Body of pancreas (tissue), 4 donors: ENCODE measurements around the gene STIL. TPM values are rescaled to one million over a fixed set of nuclear protein-coding genes. Genes with fewer than 3 reads are reported as not detected.

ENCODE experiments used
- ATAC-seq: fragments of 150-250 bp; one replicate; pipeline ENCODE4 v1.9.1; 2016
- DNase-seq, 4 donors: peaks; one replicate each; pipeline ENCODE4 v3.0.0-alpha.2; 2019
- H3K27ac ChIP-seq, 4 donors: fragments of 200-600 bp; sonication (generic); 1 replicate in 3 of 4; 2 replicates in 1 of 4; pipeline versions ENCODE4 v1.5.1 to v1.6.1; 2016 to 2019; ENCODE audit warnings: mild to moderate bottlenecking in 1 of 4, mixed read lengths in 1 of 4, moderate library complexity in 1 of 4
- H3K27me3 ChIP-seq, 2 donors: fragments of 200-600 bp; sonication (generic); one replicate each; pipeline ENCODE4 v1.6.0; 2016; ENCODE audit warnings: mild to moderate bottlenecking in 1 of 2
- H3K36me3 ChIP-seq, 2 donors: fragments of 200-600 bp; sonication (generic); replicated peaks in 1 of 2; 2 replicates each; pipeline ENCODE4 v1.5.1; 2016; ENCODE audit warnings: low read depth in 2 of 2; ENCODE audit not compliant: insufficient read depth in 1 of 2
- H3K4me1 ChIP-seq: fragments of 200-600 bp; sonication (generic); one replicate; pipeline ENCODE4 v1.6.0; 2016
- H3K4me3 ChIP-seq, 2 donors: fragments of 200-600 bp; sonication (generic); 1 replicate in 1 of 2; 2 replicates in 1 of 2; pipeline ENCODE4 v1.5.1; 2016 to 2019
- H3K9me3 ChIP-seq, 3 donors: fragments of 200-600 bp; sonication (generic); 1 replicate in 2 of 3; 2 replicates in 1 of 3; pipeline ENCODE4 v1.5.1; 2016
- CTCF ChIP-seq, 7 experiments: fragments of 450-650 bp in 4 of 7; fragments of 200-600 bp in 3 of 7; sonication (generic) in 3 of 7; IDR thresholded peaks; one replicate each; pipeline ENCODE4 v1.5.1; 2016 to 2019; ENCODE audit warnings: antibody characterized with exemption in 7 of 7
- POLR2A ChIP-seq, 3 donors: fragments of 450-650 bp; IDR thresholded peaks; one replicate each; pipeline ENCODE4 v1.6.1; 2016; ENCODE audit warnings: antibody characterized with exemption in 3 of 3, mild to moderate bottlenecking in 2 of 3
- WGBS, 2 donors: methylation state at CpG; one replicate each; pipeline ENCODE4 v1.1.5; 2017; 5-methylcytosine and 5-hydroxymethylcytosine counted together
- intact Hi-C: fragments of 100-400 bp; cut with DNase I; formaldehyde crosslinking; loops from one replicate; pipeline ENCODE4 v1.15.1; 2023
- total RNA-seq, 2 donors: library from RNA; depleted of rRNA; stranded (reverse); fragments of >200 nt; gene quantifications; one replicate each; pipeline ENCODE4 v1.1.0, GENCODE V29; 2016

STIL gene
- total RNA-seq, 2 donors from 2014 or later = 0.52 TPM; not detected in 1

- H3K27me3 ChIP-seq = no peaks in the 10 kb centered on the region
- peaks cover 47% of the 10 kb centered on the region for H3K4me1 ChIP-seq
- no peak for TF ChIP-seq CTCF (IDR thresholded peaks at IDR 0.05)
- TF ChIP-seq POLR2A (IDR thresholded peaks at IDR 0.05) = no peak
- intact Hi-C loops = no loop called here
- H3K27ac ChIP-seq = peak overlapping the region; percentile 89 to 99 (median 98)
- DNase-seq = no peak
- no peaks in the 10 kb centered on the region for H3K36me3 ChIP-seq
- no peak for ATAC-seq
- H3K4me3 ChIP-seq = peak overlapping the region in 1 of 2 donors; percentile 91
- WGBS, 2 donors = 36 to 42% methylated on average over 9 of the region's 9 CpGs
- H3K9me3 ChIP-seq = no peaks in the 10 kb centered on the region
Measured at GRCh38 chr1:47334765-47335435, 21.0 kb upstream of the STIL start.

GRCh38 chr1:47333922-47334764 is 20.2 kb upstream of the STIL start:
- TF ChIP-seq CTCF (IDR thresholded peaks at IDR 0.05) = peak in 2 of 7 experiments; percentile 27 to 32
- TF ChIP-seq POLR2A (IDR thresholded peaks at IDR 0.05) = peak; percentile 50 to 58 (median 57)
- DNase-seq (peak; percentile 74 to 85 (median 78)), ATAC-seq (peak; percentile 91)
- intact Hi-C loops = no loop called here
- no peaks in the 10 kb centered on the region for H3K27me3 ChIP-seq
- H3K4me3 ChIP-seq = peak overlapping the region; percentile 56 to 91
- 0% methylated on average over 18 to 88 of the region's 90 CpGs for WGBS, 2 donors
- H3K9me3 ChIP-seq = no peaks in the 10 kb centered on the region
- H3K4me1 ChIP-seq = peaks cover 46% of the 10 kb centered on the region
- no peaks in the 10 kb centered on the region for H3K36me3 ChIP-seq
- H3K27ac ChIP-seq = peak overlapping the region; percentile 89 to 99 (median 98)

- TF ChIP-seq POLR2A (IDR thresholded peaks at IDR 0.05) = peak in 2 of 3 donors; percentile 76 to 77
- TF ChIP-seq CTCF (IDR thresholded peaks at IDR 0.05) = peak in 2 of 7 experiments; percentile 5 to 7
Measured at GRCh38 chr1:47333578-47333921, 19.6 kb upstream of the STIL start, which contains the start of gene CMPK1. TSS of gene CMPK1 (plus strand) at chr1:47333790. CDS start at chr1:47333946, 156 bp downstream.

GRCh38 chr1:47332779-47333577 is 19.0 kb upstream of the STIL start:
- 32 to 35% methylated on average over 19 of the region's 19 CpGs for WGBS, 2 donors
- intact Hi-C loops = no loop called here

More at GRCh38 chr1:47333578-47333921, 19.6 kb upstream of the STIL start, which contains the start of gene CMPK1:
- DNase-seq = peak; percentile 83 to 90 (median 88)
- WGBS, 2 donors = 0% methylated on average over 4 to 27 of the region's 40 CpGs
- H3K36me3 ChIP-seq = no peaks in the 10 kb centered on the region
- peak within 1 kb of the TSS; percentile 89 to 99 (median 98) for H3K27ac ChIP-seq
- H3K27me3 ChIP-seq = no peaks in the 10 kb centered on the region
- peak; percentile 87 for ATAC-seq
- peaks cover 43% of the 10 kb centered on the region for H3K4me1 ChIP-seq
- intact Hi-C loops = no loop called here
- no peaks in the 10 kb centered on the region for H3K9me3 ChIP-seq
- H3K4me3 ChIP-seq = peak within 1 kb of the TSS; percentile 56 to 91

More at GRCh38 chr1:47332779-47333577, 19.0 kb upstream of the STIL start:
- DNase-seq (no peak), ATAC-seq (no peak)
- Histone ChIP-seq H3K27me3 (no peaks in the 10 kb centered on the region), H3K4me3 (peak overlapping the region in 1 of 2 donors; percentile 2), H3K36me3 (no peaks in the 10 kb centered on the region), H3K27ac (peak overlapping the region; percentile 89 to 99 (median 98)), H3K9me3 (no peaks in the 10 kb centered on the region), H3K4me1 (peaks cover 40% of the 10 kb centered on the region)
- TF ChIP-seq CTCF (IDR thresholded peaks at IDR 0.05) = no peak
- TF ChIP-seq POLR2A (IDR thresholded peaks at IDR 0.05) = no peak
